ENCODE data around the gene SCGN. TPM values are rescaled to one million over a fixed set of nuclear protein-coding genes. Genes with fewer than 3 reads are reported as not detected.
A peak's percentile ranks its signal among the peaks of the same experiment; 100 is the strongest.

The SCGN gene
- total and polyA plus RNA-seq, 2 of the 13 experiments (the other 11 are each of a cell fraction or from before 2014, with no cell fraction given), result 2.9 to 29.0 TPM

DNA sequence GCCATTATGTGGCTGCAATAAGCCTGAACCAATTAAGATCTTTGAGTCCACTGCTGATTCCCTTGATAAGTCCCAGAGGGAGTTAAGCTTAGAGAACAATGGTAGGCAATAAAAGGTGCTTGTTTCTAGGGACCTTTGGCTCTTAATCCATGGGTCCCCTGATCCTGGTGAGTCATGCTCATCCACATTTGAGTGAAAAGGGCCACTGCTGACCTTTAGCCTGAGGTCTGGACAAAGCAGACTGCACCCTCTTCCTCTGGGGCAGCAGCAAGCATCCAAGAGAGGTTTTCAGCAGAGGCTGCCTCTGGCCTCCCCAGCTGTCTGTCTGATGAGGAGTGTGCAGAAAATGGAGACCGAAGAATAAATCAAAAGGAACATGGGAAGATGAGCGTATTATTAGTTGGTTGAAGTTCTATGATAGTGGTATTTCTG is 16.1 kb upstream of the SCGN start (continued):
- TF ChIP-seq, protein P1, sequence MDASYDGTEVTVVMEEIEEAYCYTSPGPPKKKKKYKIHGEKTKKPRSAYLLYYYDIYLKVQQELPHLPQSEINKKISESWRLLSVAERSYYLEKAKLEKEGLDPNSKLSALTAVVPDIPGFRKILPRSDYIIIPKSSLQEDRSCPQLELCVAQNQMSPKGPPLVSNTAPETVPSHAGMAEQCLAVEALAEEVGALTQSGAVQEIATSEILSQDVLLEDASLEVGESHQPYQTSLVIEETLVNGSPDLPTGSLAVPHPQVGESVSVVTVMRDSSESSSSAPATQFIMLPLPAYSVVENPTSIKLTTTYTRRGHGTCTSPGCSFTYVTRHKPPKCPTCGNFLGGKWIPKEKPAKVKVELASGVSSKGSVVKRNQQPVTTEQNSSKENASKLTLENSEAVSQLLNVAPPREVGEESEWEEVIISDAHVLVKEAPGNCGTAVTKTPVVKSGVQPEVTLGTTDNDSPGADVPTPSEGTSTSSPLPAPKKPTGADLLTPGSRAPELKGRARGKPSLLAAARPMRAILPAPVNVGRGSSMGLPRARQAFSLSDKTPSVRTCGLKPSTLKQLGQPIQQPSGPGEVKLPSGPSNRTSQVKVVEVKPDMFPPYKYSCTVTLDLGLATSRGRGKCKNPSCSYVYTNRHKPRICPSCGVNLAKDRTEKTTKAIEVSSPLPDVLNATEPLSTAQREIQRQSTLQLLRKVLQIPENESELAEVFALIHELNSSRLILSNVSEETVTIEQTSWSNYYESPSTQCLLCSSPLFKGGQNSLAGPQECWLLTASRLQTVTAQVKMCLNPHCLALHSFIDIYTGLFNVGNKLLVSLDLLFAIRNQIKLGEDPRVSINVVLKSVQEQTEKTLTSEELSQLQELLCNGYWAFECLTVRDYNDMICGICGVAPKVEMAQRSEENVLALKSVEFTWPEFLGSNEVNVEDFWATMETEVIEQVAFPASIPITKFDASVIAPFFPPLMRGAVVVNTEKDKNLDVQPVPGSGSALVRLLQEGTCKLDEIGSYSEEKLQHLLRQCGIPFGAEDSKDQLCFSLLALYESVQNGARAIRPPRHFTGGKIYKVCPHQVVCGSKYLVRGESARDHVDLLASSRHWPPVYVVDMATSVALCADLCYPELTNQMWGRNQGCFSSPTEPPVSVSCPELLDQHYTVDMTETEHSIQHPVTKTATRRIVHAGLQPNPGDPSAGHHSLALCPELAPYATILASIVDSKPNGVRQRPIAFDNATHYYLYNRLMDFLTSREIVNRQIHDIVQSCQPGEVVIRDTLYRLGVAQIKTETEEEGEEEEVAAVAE (CRISPR knock-in tag; IDR thresholded peaks at IDR 0.05; ENCODE audit: borderline replicate concordance), result peak; percentile 50; the same call in 1 of the 2 replicates
- TF ChIP-seq, protein P2, sequence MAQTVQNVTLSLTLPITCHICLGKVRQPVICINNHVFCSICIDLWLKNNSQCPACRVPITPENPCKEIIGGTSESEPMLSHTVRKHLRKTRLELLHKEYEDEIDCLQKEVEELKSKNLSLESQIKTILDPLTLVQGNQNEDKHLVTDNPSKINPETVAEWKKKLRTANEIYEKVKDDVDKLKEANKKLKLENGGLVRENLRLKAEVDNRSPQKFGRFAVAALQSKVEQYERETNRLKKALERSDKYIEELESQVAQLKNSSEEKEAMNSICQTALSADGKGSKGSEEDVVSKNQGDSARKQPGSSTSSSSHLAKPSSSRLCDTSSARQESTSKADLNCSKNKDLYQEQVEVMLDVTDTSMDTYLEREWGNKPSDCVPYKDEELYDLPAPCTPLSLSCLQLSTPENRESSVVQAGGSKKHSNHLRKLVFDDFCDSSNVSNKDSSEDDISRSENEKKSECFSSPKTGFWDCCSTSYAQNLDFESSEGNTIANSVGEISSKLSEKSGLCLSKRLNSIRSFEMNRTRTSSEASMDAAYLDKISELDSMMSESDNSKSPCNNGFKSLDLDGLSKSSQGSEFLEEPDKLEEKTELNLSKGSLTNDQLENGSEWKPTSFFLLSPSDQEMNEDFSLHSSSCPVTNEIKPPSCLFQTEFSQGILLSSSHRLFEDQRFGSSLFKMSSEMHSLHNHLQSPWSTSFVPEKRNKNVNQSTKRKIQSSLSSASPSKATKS (CRISPR knock-in tag; IDR thresholded peaks at IDR 0.05), result no peak
- TF ChIP-seq KLF11 (CRISPR knock-in tag; IDR thresholded peaks at IDR 0.05) (0 out of 2 replicates have a peak, but pooled peaks have one; percentile 70), ZFYVE20 (CRISPR knock-in tag; IDR thresholded peaks at IDR 0.05; ENCODE audit: borderline replicate concordance, low read depth) (no peak), SNAPC2 (CRISPR knock-in tag; IDR thresholded peaks at IDR 0.05) (0 out of 2 replicates have a peak, but pooled peaks have one; percentile 76), FOXP1 (IDR thresholded peaks at IDR 0.05) (no peak), FOXP1 (CRISPR knock-in tag; IDR thresholded peaks at IDR 0.05) (peak; percentile 66; the same call in 1 of the 2 replicates), ZNF614 (CRISPR knock-in tag; IDR thresholded peaks at IDR 0.05; ENCODE audit: borderline replicate concordance) (peak; percentile 86), ZNF652 (CRISPR knock-in tag; IDR thresholded peaks at IDR 0.05; ENCODE audit: borderline replicate concordance, low read depth) (peak; percentile 72; the same call in 1 of the 2 replicates), FOXA1 (IDR thresholded peaks at IDR 0.05) (no peak), FOXA1 (CRISPR knock-in tag; IDR thresholded peaks at IDR 0.05) (peak; percentile 18; the same call in 1 of the 2 replicates), ZNF143 (CRISPR knock-in tag; IDR thresholded peaks at IDR 0.05) (no peak), ZFP90 (CRISPR knock-in tag; IDR thresholded peaks at IDR 0.05; ENCODE audit: borderline replicate concordance) (peak; percentile 37; the same call in 1 of the 2 replicates), ZNF354B (CRISPR knock-in tag; IDR thresholded peaks at IDR 0.05) (0 out of 2 replicates have a peak, but pooled peaks have one; percentile 31), BCL6 (CRISPR knock-in tag; IDR thresholded peaks at IDR 0.05) (peak; percentile 79)
- TF ChIP-seq, protein P3, sequence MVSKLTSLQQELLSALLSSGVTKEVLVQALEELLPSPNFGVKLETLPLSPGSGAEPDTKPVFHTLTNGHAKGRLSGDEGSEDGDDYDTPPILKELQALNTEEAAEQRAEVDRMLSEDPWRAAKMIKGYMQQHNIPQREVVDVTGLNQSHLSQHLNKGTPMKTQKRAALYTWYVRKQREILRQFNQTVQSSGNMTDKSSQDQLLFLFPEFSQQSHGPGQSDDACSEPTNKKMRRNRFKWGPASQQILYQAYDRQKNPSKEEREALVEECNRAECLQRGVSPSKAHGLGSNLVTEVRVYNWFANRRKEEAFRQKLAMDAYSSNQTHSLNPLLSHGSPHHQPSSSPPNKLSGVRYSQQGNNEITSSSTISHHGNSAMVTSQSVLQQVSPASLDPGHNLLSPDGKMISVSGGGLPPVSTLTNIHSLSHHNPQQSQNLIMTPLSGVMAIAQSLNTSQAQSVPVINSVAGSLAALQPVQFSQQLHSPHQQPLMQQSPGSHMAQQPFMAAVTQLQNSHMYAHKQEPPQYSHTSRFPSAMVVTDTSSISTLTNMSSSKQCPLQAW (CRISPR knock-in tag; IDR thresholded peaks at IDR 0.05), result peak; percentile 66; the same call in 1 of the 2 replicates
- TF ChIP-seq, protein P4, sequence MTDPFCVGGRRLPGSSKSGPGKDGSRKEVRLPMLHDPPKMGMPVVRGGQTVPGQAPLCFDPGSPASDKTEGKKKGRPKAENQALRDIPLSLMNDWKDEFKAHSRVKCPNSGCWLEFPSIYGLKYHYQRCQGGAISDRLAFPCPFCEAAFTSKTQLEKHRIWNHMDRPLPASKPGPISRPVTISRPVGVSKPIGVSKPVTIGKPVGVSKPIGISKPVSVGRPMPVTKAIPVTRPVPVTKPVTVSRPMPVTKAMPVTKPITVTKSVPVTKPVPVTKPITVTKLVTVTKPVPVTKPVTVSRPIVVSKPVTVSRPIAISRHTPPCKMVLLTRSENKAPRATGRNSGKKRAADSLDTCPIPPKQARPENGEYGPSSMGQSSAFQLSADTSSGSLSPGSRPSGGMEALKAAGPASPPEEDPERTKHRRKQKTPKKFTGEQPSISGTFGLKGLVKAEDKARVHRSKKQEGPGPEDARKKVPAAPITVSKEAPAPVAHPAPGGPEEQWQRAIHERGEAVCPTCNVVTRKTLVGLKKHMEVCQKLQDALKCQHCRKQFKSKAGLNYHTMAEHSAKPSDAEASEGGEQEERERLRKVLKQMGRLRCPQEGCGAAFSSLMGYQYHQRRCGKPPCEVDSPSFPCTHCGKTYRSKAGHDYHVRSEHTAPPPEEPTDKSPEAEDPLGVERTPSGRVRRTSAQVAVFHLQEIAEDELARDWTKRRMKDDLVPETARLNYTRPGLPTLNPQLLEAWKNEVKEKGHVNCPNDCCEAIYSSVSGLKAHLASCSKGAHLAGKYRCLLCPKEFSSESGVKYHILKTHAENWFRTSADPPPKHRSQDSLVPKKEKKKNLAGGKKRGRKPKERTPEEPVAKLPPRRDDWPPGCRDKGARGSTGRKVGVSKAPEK (CRISPR knock-in tag; IDR thresholded peaks at IDR 0.05; ENCODE audit: borderline replicate concordance), result no peak
- TF ChIP-seq, protein P5, sequence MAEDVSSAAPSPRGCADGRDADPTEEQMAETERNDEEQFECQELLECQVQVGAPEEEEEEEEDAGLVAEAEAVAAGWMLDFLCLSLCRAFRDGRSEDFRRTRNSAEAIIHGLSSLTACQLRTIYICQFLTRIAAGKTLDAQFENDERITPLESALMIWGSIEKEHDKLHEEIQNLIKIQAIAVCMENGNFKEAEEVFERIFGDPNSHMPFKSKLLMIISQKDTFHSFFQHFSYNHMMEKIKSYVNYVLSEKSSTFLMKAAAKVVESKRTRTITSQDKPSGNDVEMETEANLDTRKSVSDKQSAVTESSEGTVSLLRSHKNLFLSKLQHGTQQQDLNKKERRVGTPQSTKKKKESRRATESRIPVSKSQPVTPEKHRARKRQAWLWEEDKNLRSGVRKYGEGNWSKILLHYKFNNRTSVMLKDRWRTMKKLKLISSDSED (CRISPR knock-in tag; IDR thresholded peaks at IDR 0.05), result no peak
